Embryonic facial prominence (tissue), 1 donor: ENCODE results near the gene KLHL22.
"Not testable (repeated sequence)": the region's sequence is repeated elsewhere in the genome, so short reads cannot be mapped to it uniquely, and the experiment has no call there.

Experiments
- DNase-seq: peaks from one replicate; pipeline ENCODE4 v3.0.0-alpha.2; 2016; ENCODE audit errors: extremely low spot score

Gene KLHL22, protein sequence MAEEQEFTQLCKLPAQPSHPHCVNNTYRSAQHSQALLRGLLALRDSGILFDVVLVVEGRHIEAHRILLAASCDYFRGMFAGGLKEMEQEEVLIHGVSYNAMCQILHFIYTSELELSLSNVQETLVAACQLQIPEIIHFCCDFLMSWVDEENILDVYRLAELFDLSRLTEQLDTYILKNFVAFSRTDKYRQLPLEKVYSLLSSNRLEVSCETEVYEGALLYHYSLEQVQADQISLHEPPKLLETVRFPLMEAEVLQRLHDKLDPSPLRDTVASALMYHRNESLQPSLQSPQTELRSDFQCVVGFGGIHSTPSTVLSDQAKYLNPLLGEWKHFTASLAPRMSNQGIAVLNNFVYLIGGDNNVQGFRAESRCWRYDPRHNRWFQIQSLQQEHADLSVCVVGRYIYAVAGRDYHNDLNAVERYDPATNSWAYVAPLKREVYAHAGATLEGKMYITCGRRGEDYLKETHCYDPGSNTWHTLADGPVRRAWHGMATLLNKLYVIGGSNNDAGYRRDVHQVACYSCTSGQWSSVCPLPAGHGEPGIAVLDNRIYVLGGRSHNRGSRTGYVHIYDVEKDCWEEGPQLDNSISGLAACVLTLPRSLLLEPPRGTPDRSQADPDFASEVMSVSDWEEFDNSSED

GRCh38 chr22:20494978-20495860 lies at the start of gene KLHL22:
Gene KLHL22, minus strand, starts transcription at chr22:20495795. Its CDS starts 6,584 bp downstream, at chr22:20489211.
- no peak for DNase-seq

- DNase-seq: not testable (repeated sequence)
Measured at GRCh38 chr22:20545318-20545634, 49.7 kb upstream of the KLHL22 start.

DNA sequence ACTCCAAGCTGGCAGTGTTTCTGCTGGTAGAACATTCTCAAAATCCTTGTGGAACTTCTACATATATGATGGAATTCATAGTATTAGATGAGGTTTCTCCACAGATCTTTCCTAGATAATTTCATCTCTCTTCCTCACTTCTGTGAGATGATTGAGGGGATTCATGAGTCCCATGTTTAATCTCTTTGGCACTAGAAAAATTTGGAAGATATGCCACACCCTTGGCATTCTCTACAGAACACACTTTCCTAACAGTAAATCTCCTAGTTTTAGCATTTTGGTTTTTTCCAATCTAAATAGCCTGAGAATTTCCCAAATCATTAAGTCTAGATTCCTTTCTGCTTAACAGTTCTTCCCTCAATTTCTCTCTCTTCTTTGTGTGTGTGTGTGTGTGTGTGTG lies 47.1 kb upstream of the KLHL22 start:
- no peak for DNase-seq

DNA sequence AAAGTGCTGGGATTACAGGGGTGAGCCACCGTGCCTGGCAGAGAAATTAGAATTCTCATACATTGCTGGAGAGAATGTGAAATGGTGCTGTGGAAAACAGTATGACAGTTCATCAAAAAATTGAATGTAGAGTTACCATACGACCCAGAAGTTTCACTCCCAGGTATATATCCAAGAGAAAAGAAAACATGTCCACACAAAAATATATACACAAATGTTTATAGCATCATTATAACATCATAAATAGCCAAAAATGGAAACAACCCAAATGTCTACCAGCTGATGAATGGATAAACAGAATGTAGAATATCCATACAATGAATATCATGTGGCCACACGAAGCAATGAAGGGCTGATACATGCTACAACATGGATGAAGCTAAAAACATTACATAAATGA lies 46.5 kb upstream of the KLHL22 start:
- DNase-seq: no peak

DNA sequence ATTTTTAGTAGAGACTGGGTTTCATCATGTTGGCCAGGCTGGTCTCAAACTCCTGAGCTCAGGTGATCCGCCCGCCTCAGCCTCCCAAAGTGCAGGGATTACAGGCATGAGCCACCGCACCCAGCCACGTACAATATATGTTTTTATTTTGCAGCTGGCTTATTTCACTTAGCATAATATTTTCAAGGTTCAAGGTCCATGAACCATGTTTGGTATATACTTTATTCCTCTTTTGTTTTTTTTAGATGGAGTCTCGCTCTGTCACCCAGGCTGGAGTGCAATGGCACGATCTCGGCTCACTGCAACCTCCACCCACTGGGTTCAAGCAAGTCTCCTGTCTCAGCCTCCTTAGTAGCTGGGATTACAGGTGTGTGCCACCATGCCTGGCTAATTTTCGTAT lies 43.3 kb upstream of the KLHL22 start:
- not testable (repeated sequence) for DNase-seq

GRCh38 chr22:20537983-20538382 lies 42.4 kb upstream of the KLHL22 start:
- no peak for DNase-seq

DNA sequence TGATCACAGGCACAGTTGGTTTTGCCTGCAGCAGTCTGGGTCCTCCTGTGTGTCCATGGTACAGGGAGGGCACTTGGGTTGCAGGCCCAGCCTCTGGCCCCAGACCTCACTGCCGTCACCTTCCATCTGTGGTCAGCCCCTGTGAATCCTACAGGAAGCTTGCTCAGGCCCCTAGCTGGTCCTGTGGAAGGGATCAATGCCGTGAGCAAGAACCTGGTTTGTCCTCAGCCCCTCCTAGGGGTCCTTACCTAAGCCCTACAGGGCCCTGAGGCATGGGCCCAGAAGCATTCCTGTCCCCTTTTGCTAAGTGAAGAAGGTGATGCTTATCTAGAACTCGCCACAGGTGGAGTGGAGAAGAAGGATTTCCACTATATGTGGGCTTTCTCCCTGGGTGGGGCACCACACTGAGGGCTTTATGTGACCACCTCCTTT lies 41.7 kb upstream of the KLHL22 start:
- no peak for DNase-seq

DNA sequence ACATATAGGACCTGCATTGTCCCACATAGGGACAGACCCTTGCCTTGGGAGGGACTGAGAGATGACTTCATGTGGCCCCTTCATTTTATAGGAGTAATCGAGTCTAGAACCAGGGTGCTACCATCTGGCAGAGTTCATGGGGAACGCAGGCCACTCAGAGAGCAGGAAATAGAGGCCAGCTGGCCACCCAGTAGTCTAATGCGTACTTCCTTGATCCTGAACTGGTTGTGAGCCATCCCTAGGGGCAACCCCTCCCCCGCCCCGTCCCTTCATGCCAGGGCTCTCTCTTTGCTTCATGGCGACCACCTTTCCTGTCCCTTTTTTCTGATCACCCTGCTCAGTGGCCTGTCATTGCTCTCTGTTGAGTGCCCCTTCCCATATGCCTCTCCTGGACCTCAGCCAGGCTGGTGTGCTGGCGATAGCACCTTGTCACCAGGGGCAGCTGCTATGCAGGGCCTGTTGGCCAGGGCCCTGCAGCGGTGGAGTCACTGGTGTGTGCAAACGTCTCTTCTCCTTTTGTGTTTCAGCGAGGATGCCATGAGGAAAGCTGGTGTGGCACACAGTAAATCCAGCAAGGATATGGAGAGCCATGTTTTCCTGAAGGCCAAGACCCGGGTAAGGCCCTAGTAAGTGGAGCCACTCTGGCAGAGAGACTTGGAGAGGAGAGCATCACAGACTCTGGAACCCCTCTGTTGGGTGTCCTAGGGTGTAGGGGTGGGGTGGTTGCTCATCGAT lies 41.2 kb upstream of the KLHL22 start:
- DNase-seq: no peak

DNA sequence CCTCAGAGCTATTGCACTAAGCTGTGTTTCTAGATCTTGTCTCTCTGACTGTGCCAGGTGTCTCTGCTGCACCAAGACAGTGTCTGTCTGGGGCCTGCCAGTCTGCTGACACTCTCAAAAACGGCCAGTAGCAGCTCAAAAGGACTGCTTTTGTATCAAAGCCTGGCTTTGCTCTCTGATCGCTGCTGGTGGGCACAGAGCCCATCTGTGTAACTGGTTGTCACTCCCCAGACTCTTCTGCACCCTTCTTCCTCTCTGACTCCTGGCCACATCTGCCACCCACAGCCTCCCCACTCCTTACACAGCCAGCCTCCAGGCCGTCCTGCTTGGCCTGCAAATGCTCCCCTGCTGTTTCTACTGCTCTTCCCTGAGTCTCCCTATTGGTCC lies 38.3 kb upstream of the KLHL22 start:
- DNase-seq: no peak

GRCh38 chr22:20533095-20533878 lies 37.7 kb upstream of the KLHL22 start:
- DNase-seq: no peak

DNA sequence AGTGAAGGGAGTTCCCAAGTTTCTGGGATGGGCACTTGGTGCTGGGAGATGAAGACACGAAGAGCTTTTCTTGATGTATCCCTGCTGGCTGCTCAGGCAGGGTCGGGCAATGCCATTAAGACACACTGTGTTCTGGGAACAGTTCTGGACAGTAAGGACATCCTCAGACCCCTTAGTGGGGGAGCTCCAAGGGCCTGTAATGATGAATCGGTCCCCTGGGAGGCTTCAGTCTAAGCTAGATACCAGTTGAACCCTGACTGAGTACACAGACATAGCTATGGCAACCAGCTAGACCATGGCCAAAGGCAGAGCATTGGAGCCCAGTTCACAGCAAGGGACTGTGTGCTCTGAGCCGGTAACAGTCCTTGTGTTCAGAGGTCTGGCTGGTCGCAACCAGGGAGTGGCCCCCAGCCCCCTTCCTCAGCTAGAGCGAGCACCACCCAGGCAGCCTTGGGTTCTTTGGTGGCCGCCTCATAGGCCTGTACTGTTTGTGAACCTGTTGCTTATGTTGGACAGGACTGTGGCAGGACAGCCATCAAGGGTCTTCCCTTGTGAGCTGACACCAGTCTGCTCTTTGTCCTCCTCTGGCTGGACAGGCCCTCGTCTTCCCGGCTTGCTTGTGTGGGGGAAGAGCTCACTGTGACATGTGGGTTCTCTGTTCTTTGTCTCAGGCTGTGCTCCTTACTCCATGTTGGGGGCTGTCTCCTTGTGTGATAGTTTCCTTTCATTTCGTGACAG lies 36.8 kb upstream of the KLHL22 start:
- DNase-seq: no peak

GRCh38 chr22:20531404-20532201 lies 36.0 kb upstream of the KLHL22 start:
- no peak for DNase-seq

GRCh38 chr22:20531154-20531403 lies 35.5 kb upstream of the KLHL22 start:
- no peak for DNase-seq

GRCh38 chr22:20530368-20531153 lies 35.0 kb upstream of the KLHL22 start:
- no peak for DNase-seq

- DNase-seq: no peak
Measured at GRCh38 chr22:20528405-20528978, 32.9 kb upstream of the KLHL22 start.

DNA sequence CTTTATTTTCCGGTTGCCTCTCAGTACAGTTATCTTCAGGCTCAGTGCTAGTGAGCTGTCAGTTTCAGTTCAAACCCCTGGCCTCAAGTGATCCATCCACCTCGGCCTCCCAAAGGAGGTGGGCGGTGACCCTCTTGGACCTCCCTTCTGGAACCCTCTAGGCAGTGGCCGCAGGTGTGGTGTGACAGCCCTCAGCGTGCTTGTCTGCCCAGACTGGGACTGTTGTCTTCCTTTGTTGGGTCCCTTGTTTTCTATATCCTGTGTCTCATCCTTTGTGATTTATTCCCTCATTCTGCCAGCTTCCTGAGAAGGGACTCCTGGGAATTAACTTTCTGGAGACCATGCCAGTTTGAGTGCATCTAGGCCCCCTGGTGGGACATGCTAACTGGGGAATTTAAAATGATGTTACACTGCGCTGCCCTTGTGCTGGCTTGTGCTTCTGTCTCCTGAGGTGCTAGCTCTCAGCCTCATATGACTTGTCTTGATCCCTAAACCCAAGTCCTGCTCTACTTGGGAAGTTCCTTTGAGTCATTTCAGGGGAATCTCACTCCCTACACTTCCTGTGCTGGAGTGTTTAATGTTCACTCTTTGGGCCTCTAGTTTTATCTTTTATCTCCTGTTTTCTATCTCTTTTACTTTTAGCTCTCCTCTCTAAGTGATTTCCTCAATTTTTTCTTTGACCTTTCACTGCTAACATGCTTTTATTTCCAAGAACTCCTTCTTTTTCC lies 31.2 kb upstream of the KLHL22 start:
- no peak for DNase-seq

- DNase-seq: no peak
Measured at GRCh38 chr22:20526305-20526627, 30.7 kb upstream of the KLHL22 start.

DNA sequence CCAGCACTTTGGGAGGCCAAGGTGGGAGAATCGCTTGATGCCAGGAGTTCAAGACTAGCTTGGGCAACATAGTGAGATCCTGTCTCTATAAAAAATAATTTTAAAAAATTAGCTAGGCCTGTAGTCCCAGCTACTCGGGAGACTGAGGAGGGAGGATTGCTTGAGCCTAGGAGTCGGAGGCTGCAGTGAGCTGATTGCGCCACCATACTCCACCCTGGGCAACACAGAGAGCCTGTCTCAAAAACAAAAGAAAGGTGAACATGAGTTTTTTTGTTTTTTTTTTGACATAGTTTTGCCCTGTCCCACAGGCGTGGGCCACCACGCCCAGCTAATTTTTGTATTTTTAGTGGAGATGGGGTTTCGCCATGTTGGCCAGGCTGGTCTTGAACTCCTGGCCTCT lies 29.5 kb upstream of the KLHL22 start:
- DNase-seq: no peak
